Measurements from ENCODE around the gene TNNI2.

Gene TNNI2

GRCh38 chr11:1844221-1845094, 5.7 kb downstream of the TNNI2 start:
- TF ChIP-seq, protein P1, sequence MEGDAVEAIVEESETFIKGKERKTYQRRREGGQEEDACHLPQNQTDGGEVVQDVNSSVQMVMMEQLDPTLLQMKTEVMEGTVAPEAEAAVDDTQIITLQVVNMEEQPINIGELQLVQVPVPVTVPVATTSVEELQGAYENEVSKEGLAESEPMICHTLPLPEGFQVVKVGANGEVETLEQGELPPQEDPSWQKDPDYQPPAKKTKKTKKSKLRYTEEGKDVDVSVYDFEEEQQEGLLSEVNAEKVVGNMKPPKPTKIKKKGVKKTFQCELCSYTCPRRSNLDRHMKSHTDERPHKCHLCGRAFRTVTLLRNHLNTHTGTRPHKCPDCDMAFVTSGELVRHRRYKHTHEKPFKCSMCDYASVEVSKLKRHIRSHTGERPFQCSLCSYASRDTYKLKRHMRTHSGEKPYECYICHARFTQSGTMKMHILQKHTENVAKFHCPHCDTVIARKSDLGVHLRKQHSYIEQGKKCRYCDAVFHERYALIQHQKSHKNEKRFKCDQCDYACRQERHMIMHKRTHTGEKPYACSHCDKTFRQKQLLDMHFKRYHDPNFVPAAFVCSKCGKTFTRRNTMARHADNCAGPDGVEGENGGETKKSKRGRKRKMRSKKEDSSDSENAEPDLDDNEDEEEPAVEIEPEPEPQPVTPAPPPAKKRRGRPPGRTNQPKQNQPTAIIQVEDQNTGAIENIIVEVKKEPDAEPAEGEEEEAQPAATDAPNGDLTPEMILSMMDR (IDR thresholded peaks at IDR 0.05; ENCODE audit: borderline replicate concordance, extremely low read depth, low read length, poor library complexity, severe bottlenecking): no peak
- no peak for TF ChIP-seq EZH2 (IDR thresholded peaks at IDR 0.05; ENCODE audit: borderline replicate concordance, low read depth, low read length, severe bottlenecking)
- Histone ChIP-seq H3K27ac (ENCODE audit: low read length) (no peak overlapping the region), H3K36me3 (ENCODE audit: insufficient read depth, low read length) (no peaks in the 10 kb centered on the region), H2AFZ (ENCODE audit: low read depth, low read length) (no peak overlapping the region), H3K4me2 (ENCODE audit: insufficient read depth, low read length) (no peak overlapping the region), H3K9ac (ENCODE audit: low read depth, low read length) (no peak overlapping the region), H3K4me3 (ENCODE audit: low read depth in 1 of 2, low read length in 2 of 2) (no peak overlapping the region), H3K9me3 (ENCODE audit: insufficient read depth, low read length, severe bottlenecking) (no peaks in the 10 kb centered on the region), H4K20me1 (ENCODE audit: insufficient read depth, low read length) (no peaks in the 10 kb centered on the region; the same call in 1 of the 2 replicates), H3K4me1 (ENCODE audit: insufficient read depth, low read length) (no peaks in the 10 kb centered on the region), H3K27me3 (ENCODE audit: insufficient read depth, low read length, poor library complexity) (peaks cover 6% of the 10 kb centered on the region), H3K79me2 (ENCODE audit: insufficient read depth, low read length) (no peaks in the 10 kb centered on the region)
- no peak for ATAC-seq (ENCODE audit: insufficient read depth, low read depth)
- DNase-seq: no peak

DNA sequence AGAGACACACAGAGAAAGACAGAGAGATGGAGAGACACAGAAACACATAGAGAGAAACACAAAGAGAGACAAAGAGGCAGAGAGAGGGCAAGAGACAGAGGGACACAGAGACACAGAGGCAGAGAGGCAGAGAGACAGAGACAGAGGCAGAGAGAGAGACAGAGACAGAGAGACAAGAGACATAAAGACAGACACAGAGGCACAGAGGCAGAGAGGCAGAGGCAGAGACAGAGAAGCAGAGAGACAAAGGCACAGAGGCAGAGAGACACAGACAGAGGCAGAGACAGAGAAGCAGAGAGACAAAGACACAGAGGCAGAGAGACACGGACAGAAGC, 6.3 kb downstream of the TNNI2 start:
- no peak overlapping the region for H3K4me3 ChIP-seq (ENCODE audit: low read depth in 1 of 2, low read length in 2 of 2)
- DNase-seq: no peak
- H3K79me2 ChIP-seq (ENCODE audit: insufficient read depth, low read length): no peaks in the 10 kb centered on the region
- H3K4me1 ChIP-seq (ENCODE audit: insufficient read depth, low read length): no peaks in the 10 kb centered on the region
- H3K9me3 ChIP-seq (ENCODE audit: insufficient read depth, low read length, severe bottlenecking): no peaks in the 10 kb centered on the region
- no peaks in the 10 kb centered on the region; the same call in 1 of the 2 replicates for H4K20me1 ChIP-seq (ENCODE audit: insufficient read depth, low read length)
- no peak overlapping the region for H3K27ac ChIP-seq (ENCODE audit: low read length)
- no peak overlapping the region for H3K9ac ChIP-seq (ENCODE audit: low read depth, low read length)
- no peak overlapping the region for H3K4me2 ChIP-seq (ENCODE audit: insufficient read depth, low read length)
- no peak for ATAC-seq (ENCODE audit: insufficient read depth, low read depth)
- no peak overlapping the region for H2AFZ ChIP-seq (ENCODE audit: low read depth, low read length)
- TF ChIP-seq, protein P1 (IDR thresholded peaks at IDR 0.05; ENCODE audit: borderline replicate concordance, extremely low read depth, low read length, poor library complexity, severe bottlenecking): no peak
- TF ChIP-seq EZH2 (IDR thresholded peaks at IDR 0.05; ENCODE audit: borderline replicate concordance, low read depth, low read length, severe bottlenecking): no peak
- no peaks in the 10 kb centered on the region for H3K36me3 ChIP-seq (ENCODE audit: insufficient read depth, low read length)
- peaks cover 6% of the 10 kb centered on the region for H3K27me3 ChIP-seq (ENCODE audit: insufficient read depth, low read length, poor library complexity)

- Histone ChIP-seq H3K4me3 (ENCODE audit: low read depth in 1 of 2, low read length in 2 of 2) (no peak overlapping the region), H3K9ac (ENCODE audit: low read depth, low read length) (no peak overlapping the region), H3K9me3 (ENCODE audit: insufficient read depth, low read length, severe bottlenecking) (no peaks in the 10 kb centered on the region), H3K36me3 (ENCODE audit: insufficient read depth, low read length) (no peaks in the 10 kb centered on the region), H3K27ac (ENCODE audit: low read length) (no peak overlapping the region), H3K27me3 (ENCODE audit: insufficient read depth, low read length, poor library complexity) (peaks cover 6% of the 10 kb centered on the region), H2AFZ (ENCODE audit: low read depth, low read length) (no peak overlapping the region), H4K20me1 (ENCODE audit: insufficient read depth, low read length) (no peaks in the 10 kb centered on the region; the same call in 1 of the 2 replicates), H3K79me2 (ENCODE audit: insufficient read depth, low read length) (no peaks in the 10 kb centered on the region), H3K4me1 (ENCODE audit: insufficient read depth, low read length) (no peaks in the 10 kb centered on the region), H3K4me2 (ENCODE audit: insufficient read depth, low read length) (no peak overlapping the region)
- ATAC-seq (ENCODE audit: insufficient read depth, low read depth) (no peak), DNase-seq (no peak)
- TF ChIP-seq, protein P1 (IDR thresholded peaks at IDR 0.05; ENCODE audit: borderline replicate concordance, extremely low read depth, low read length, poor library complexity, severe bottlenecking): no peak
- no peak for TF ChIP-seq EZH2 (IDR thresholded peaks at IDR 0.05; ENCODE audit: borderline replicate concordance, low read depth, low read length, severe bottlenecking)
These were observed 7.0 kb downstream of the TNNI2 start for GRCh38 chr11:1845561-1846452.

Data from DND-41 (cell line).